Measurements from ENCODE around the gene OSBP2. TPM values are rescaled to one million over a fixed set of nuclear protein-coding genes. Genes with fewer than 3 reads are reported as not detected.

The OSBP2 gene
- total RNA-seq, 1 experiment from 2014 or later = 7.1 TPM

DNA sequence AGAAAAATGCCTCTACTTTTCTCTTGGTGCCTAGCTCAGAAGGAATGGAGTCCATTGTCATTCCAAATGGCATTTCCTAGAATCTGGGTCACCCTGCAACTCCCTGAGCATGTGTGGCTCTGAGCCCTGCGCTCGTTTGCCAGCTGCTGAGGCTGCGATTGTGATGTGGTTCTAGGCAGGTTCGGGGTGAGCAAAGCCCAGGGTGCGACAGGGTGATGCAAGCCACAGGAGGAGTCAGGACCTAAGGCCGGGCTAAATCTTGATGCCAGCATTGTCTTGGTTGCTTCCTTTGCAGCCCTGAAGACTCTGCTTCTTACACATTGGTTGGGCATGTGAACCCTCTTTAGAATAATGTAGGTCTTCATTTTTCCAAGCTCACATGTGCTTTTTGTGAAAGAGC lies 142.9 kb downstream of the OSBP2 start:
- Histone ChIP-seq H3F3A (ENCODE audit: insufficient read depth, low read depth) (peaks cover 19% of the 10 kb centered on the region), H4K20me1 (ENCODE audit: insufficient read depth) (no peaks in the 10 kb centered on the region), H3K79me2 (ENCODE audit: low read depth) (peaks cover 3% of the 10 kb centered on the region; the same call in 1 of the 2 replicates), H3K36me3 (ENCODE audit: low read depth) (no peaks in the 10 kb centered on the region), H3K9me2 (ENCODE audit: insufficient read depth) (no peaks in the 10 kb centered on the region), H3K27ac (no peak overlapping the region), H3K4me1 (replicated peaks; ENCODE audit: insufficient read depth) (peaks cover 29% of the 10 kb centered on the region), H3K27me3 (ENCODE audit: insufficient read depth, low read depth) (no peaks in the 10 kb centered on the region), H3K4me3 (no peak overlapping the region), H3K9me3 (ENCODE audit: insufficient read depth, low read depth) (0 out of 2 replicates have a peak, but pooled peaks cover 4% of the 10 kb centered on the region), H2AFZ (no peak overlapping the region), H3K4me2 (no peak overlapping the region)
- POLR2A ChIA-PET (ENCODE audit: unreplicated experiment) = no interaction called here
- intact Hi-C loops (cut with micrococcal nuclease; ENCODE audit: unreplicated experiment) = no loop called here
- no peak for DNase-seq
- CTCF ChIA-PET = no interaction called here
- no TSS peak for BruUV-seq (replicated peaks)
- no peak for TF ChIP-seq EZH2 (IDR thresholded peaks at IDR 0.05; ENCODE audit: low read depth)
- TF ChIP-seq, protein P1, sequence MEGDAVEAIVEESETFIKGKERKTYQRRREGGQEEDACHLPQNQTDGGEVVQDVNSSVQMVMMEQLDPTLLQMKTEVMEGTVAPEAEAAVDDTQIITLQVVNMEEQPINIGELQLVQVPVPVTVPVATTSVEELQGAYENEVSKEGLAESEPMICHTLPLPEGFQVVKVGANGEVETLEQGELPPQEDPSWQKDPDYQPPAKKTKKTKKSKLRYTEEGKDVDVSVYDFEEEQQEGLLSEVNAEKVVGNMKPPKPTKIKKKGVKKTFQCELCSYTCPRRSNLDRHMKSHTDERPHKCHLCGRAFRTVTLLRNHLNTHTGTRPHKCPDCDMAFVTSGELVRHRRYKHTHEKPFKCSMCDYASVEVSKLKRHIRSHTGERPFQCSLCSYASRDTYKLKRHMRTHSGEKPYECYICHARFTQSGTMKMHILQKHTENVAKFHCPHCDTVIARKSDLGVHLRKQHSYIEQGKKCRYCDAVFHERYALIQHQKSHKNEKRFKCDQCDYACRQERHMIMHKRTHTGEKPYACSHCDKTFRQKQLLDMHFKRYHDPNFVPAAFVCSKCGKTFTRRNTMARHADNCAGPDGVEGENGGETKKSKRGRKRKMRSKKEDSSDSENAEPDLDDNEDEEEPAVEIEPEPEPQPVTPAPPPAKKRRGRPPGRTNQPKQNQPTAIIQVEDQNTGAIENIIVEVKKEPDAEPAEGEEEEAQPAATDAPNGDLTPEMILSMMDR (conservative IDR thresholded peaks at IDR 0.05) = no peak

DNA sequence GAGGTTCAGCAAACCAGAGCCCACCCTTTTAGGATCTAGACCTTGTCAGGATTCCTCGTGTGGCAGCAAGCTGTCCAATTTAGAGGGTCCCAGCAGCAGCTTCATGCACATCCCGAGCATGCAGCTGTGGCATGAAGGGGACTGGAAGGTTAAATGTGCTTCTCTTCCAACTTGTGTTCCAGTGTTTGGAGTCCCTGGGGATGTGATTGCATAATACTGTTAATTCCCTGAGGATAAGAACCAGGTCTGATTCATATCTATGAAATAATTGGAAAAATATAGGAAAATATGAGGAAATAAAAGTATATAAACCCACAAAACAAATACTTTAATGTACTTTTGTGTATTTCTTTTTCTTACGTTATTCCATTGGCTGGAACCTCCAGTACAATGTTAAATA lies 143.4 kb downstream of the OSBP2 start:
- peaks cover 27% of the 10 kb centered on the region for H3K4me1 ChIP-seq (replicated peaks; ENCODE audit: insufficient read depth)
- no peaks in the 10 kb centered on the region for H3K9me2 ChIP-seq (ENCODE audit: insufficient read depth)
- peaks cover 3% of the 10 kb centered on the region; the same call in 1 of the 2 replicates for H3K79me2 ChIP-seq (ENCODE audit: low read depth)
- no peak overlapping the region for H3K4me3 ChIP-seq
- intact Hi-C loops (cut with micrococcal nuclease; ENCODE audit: unreplicated experiment) = no loop called here
- 0 out of 2 replicates have a peak, but pooled peaks cover 4% of the 10 kb centered on the region for H3K9me3 ChIP-seq (ENCODE audit: insufficient read depth, low read depth)
- no peak overlapping the region for H3K27ac ChIP-seq
- no peaks in the 10 kb centered on the region for H3K27me3 ChIP-seq (ENCODE audit: insufficient read depth, low read depth)
- POLR2A ChIA-PET (ENCODE audit: unreplicated experiment) = no interaction called here
- no peak for DNase-seq
- H3K36me3 ChIP-seq (ENCODE audit: low read depth) = no peaks in the 10 kb centered on the region
- TF ChIP-seq EZH2 (IDR thresholded peaks at IDR 0.05; ENCODE audit: low read depth) = no peak
- TF ChIP-seq, protein P1 (conservative IDR thresholded peaks at IDR 0.05) = no peak
- CTCF ChIA-PET = no interaction called here
- no peaks in the 10 kb centered on the region for H4K20me1 ChIP-seq (ENCODE audit: insufficient read depth)
- peaks cover 23% of the 10 kb centered on the region for H3F3A ChIP-seq (ENCODE audit: insufficient read depth, low read depth)
- no peak overlapping the region for H2AFZ ChIP-seq
- H3K4me2 ChIP-seq = no peak overlapping the region
- no TSS peak for BruUV-seq (replicated peaks)

GRCh38 chr22:30841273-30841672 lies 146.6 kb downstream of the OSBP2 start:
- Histone ChIP-seq H2AFZ (no peak overlapping the region), H3K27ac (peak overlapping the region; percentile 72), H3F3A (ENCODE audit: insufficient read depth, low read depth) (peaks cover 23% of the 10 kb centered on the region), H3K36me3 (ENCODE audit: low read depth) (no peaks in the 10 kb centered on the region), H3K79me2 (ENCODE audit: low read depth) (peaks cover 3% of the 10 kb centered on the region; the same call in 1 of the 2 replicates), H3K9me2 (ENCODE audit: insufficient read depth) (no peaks in the 10 kb centered on the region), H3K4me1 (replicated peaks; ENCODE audit: insufficient read depth) (peaks cover 46% of the 10 kb centered on the region), H3K9me3 (ENCODE audit: insufficient read depth, low read depth) (0 out of 2 replicates have a peak, but pooled peaks cover 4% of the 10 kb centered on the region), H3K27me3 (ENCODE audit: insufficient read depth, low read depth) (no peaks in the 10 kb centered on the region), H3K4me2 (peak overlapping the region; percentile 54), H3K4me3 (no peak overlapping the region), H4K20me1 (ENCODE audit: insufficient read depth) (no peaks in the 10 kb centered on the region)
- no peak for TF ChIP-seq EZH2 (IDR thresholded peaks at IDR 0.05; ENCODE audit: low read depth)
- TF ChIP-seq, protein P1 (conservative IDR thresholded peaks at IDR 0.05) = no peak
- POLR2A ChIA-PET (ENCODE audit: unreplicated experiment) = interaction anchor here (0.6 kb wide), 1 partner anchor 1240 kb away, joined by 9 read pairs; no protein-coding TSS in a partner anchor
- CTCF ChIA-PET = no interaction called here
- no peak for DNase-seq
- BruUV-seq (replicated peaks) = no TSS peak
- intact Hi-C loops (cut with micrococcal nuclease; ENCODE audit: unreplicated experiment) = no loop called here

Data from PC-9 (cell line).